A549 (cell line): ENCODE data around the gene KIAA1671. TPM values are rescaled to one million over a fixed set of nuclear protein-coding genes. Genes with fewer than 3 reads are reported as not detected.

Source experiments
- ATAC-seq, 2 experiments: fragments of 200-7000 bp in 1 of 2; fragments of >200 bp in 1 of 2; cut with Nextera tagmentation in 1 of 2; cut with Tn5 transposase in 1 of 2; 3 replicates each; pipeline versions ENCODE4 v1.8.0 to v1.9.1; 2018 to 2020; ENCODE audit warnings: mild to moderate bottlenecking in 1 of 2, moderate library complexity in 1 of 2
- CTCF ChIA-PET: fragments of 300-600 bp; sonication (Branson Sonifier 250); formaldehyde crosslinking; extraction: SDS; loops from one replicate; lab custom pipeline; 2021; ENCODE audit warnings: antibody characterized with exemption, inconsistent platforms; lab: Yijun Ruan, JAX
- POLR2A ChIA-PET: fragments of 350-600 bp; formaldehyde crosslinking; extraction: SDS; loops from one replicate; lab custom pipeline; 2021; ENCODE audit warnings: antibody characterized with exemption, inconsistent platforms; lab: Yijun Ruan, JAX
- DNase-seq, 2 experiments: peaks; one replicate each; pipeline versions ENCODE4 v3.0.0 to v3.0.0-alpha.2; 2011 to 2016; ENCODE audit warnings: low read depth in 1 of 2, low spot score in 1 of 2
- FAIRE-seq: peaks from 2 replicates; lab custom pipeline; 2011; peaks lifted over from hg19 to GRCh38; lab: Jason Lieb, UNC
- H3K27ac ChIP-seq, 2 experiments: fragments of >200 bp; sonication (Bioruptor Twin); formaldehyde crosslinking; 3 replicates each; pipeline ENCODE4 v1.5.1; 2016 to 2017
- H3K4me1 ChIP-seq: fragments of >200 bp; sonication (Bioruptor Twin); formaldehyde crosslinking; 3 replicates; pipeline ENCODE4 v1.6.1; 2016
- H3K4me2 ChIP-seq: fragments of >200 bp; sonication (Bioruptor Twin); formaldehyde crosslinking; 3 replicates; pipeline ENCODE4 v1.6.1; 2016
- H3K4me3 ChIP-seq: fragments of >200 bp; sonication (Bioruptor Twin); formaldehyde crosslinking; 3 replicates; pipeline ENCODE4 v1.5.1; 2016
- H3K9me3 ChIP-seq: fragments of >200 bp; sonication (Bioruptor Twin); formaldehyde crosslinking; 3 replicates; pipeline ENCODE4 v1.6.1; 2016
- ATOH8 ChIP-seq: fragments of 250-450 bp; sonication (Bioruptor Pico); IDR thresholded peaks from 2 replicates; pipeline ENCODE4 v1.5.0; 2020; ENCODE audit warnings: low read depth, mild to moderate bottlenecking, moderate library complexity
- BHLHE40 ChIP-seq: IDR thresholded peaks from 2 replicates; pipeline ENCODE4 v1.6.1; 2012; ENCODE audit warnings: low read depth, low read length, inconsistent platforms
- CBX8 ChIP-seq: fragments of 200-600 bp; sonication (generic); IDR thresholded peaks from 2 replicates; pipeline ENCODE4 v1.6.1; 2016
- CHD2 ChIP-seq: fragments of 150-350 bp; IDR thresholded peaks from 2 replicates; pipeline ENCODE4 v1.6.1; 2014; ENCODE audit warnings: low read length; ENCODE audit not compliant: partially characterized antibody
- ELK1 ChIP-seq: fragments of 150-350 bp; IDR thresholded peaks from 2 replicates; pipeline ENCODE4 v1.6.1; 2014; ENCODE audit warnings: low read depth, mild to moderate bottlenecking, low read length
- FOSB ChIP-seq: fragments of 250-450 bp; sonication (Bioruptor Pico); IDR thresholded peaks from 2 replicates; pipeline ENCODE4 v1.5.0; 2020; ENCODE audit warnings: mild to moderate bottlenecking, moderate library complexity
- HES2 ChIP-seq: fragments of >200 bp; sonication (Bioruptor Twin); formaldehyde crosslinking; IDR thresholded peaks from 2 replicates; pipeline ENCODE4 v1.6.1; 2016
- HEYL ChIP-seq: fragments of 250-450 bp; sonication (Bioruptor Pico); IDR thresholded peaks from 2 replicates; pipeline ENCODE4 v1.8.0; 2021; ENCODE audit warnings: mild to moderate bottlenecking, moderate library complexity
- HOXB5 ChIP-seq: fragments of 250-450 bp; sonication (Bioruptor Pico); IDR thresholded peaks from 2 replicates; pipeline ENCODE4 v1.5.0; 2020; ENCODE audit warnings: mild to moderate bottlenecking, moderate library complexity
- KDM1A ChIP-seq: fragments of 200-600 bp; sonication (generic); IDR thresholded peaks from 2 replicates; pipeline ENCODE4 v1.6.1; 2016; ENCODE audit warnings: low read depth, mild to moderate bottlenecking
- NFE2L2 ChIP-seq: fragments of 150-350 bp; conservative IDR thresholded peaks from 2 replicates; pipeline ENCODE4 v1.6.1; 2014; ENCODE audit warnings: low read length
- NPAS2 ChIP-seq: fragments of 250-450 bp; sonication (Bioruptor Pico); IDR thresholded peaks from 2 replicates; pipeline ENCODE4 v1.8.0; 2022; ENCODE audit warnings: mild to moderate bottlenecking, moderate library complexity, borderline replicate concordance
- NR3C1 ChIP-seq: fragments of >200 bp; sonication (Bioruptor Twin); formaldehyde crosslinking; IDR thresholded peaks from 3 replicates; pipeline ENCODE4 v1.6.1; 2017
- POLR2AphosphoS2 ChIP-seq: conservative IDR thresholded peaks from 2 replicates; pipeline ENCODE4 v1.6.1; 2012; ENCODE audit warnings: low read length, improper control_type of control experiment, inconsistent platforms
- ZFP36 ChIP-seq: fragments of 450-650 bp; IDR thresholded peaks from 2 replicates; pipeline ENCODE4 v1.6.1; 2014; ENCODE audit warnings: borderline replicate concordance; ENCODE audit not compliant: partially characterized antibody
- ZNF302 ChIP-seq: fragments of 250-450 bp; sonication (Bioruptor Pico); IDR thresholded peaks from 2 replicates; pipeline ENCODE4 v1.9.0; 2021; ENCODE audit warnings: inconsistent platforms, mild to moderate bottlenecking, moderate library complexity
- WGBS: methylation state at CpG from one replicate; pipeline ENCODE4 v1.1.6; 2017; ENCODE audit errors: missing lambda C conversion rate; 5-methylcytosine and 5-hydroxymethylcytosine counted together
- polyA plus RNA-seq, 4 experiments: library from polyadenylated mRNA; depleted of rRNA in 3 of 4; stranded (reverse); fragments of >200 nt; fragmentation: RNase III in 1 of 4; extraction: RNeasy Plus Mini Kit Qiagen cat#74134 plus additional on column Dnase treatment in 1 of 4; gene quantifications; 2 replicates in 3 of 4; 3 replicates in 1 of 4; pipeline ENCODE4 v1.2.3, GENCODE V29; 2011 to 2017
- TF ChIP-seq, protein P1 (sequence below): IDR thresholded peaks from 2 replicates; pipeline ENCODE4 v1.6.1; 2012; ENCODE audit warnings: low read depth, borderline replicate concordance

KIAA1671 gene
- polyA plus RNA-seq, 2 of the 4 experiments (the other 2 are of a cell fraction): 5.3 to 7.9 TPM

DNA sequence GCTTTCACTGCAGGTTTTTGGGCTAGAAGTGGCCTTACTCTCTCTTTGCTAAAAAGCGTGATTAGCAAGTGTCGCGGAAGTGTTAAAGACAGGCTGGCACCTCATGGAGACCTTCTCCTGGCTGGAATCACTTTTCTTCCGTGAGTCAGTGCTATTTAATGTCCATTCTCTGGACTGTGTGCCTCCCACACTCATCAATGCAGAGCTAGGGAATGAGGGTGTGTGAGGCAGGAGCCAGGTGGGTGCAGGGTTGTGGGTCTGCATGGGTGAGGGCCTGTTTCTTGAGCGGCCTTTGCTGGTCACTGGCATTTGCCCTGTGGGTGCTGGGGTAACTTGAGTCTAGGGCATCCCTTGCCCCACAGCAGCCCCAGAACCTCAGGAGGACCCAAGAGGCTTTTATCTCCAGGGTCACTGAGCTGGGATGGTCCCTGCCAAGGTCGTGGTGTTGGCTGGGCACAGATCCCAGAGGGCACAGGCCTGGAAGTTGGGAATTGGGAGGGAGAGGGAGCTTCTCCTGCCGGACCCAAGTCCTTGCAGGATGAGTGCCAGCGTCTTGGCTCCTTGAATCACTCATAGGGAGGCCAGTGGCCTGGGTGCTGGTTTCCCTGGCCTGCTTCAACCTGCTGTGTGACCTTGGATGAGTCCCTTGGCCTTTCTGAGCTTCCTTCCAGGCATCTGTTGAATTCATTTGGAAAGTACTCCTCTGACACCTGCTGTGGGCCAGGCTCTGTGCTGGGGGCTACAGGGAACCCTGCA lies 30.0 kb downstream of the KIAA1671 start:
- DNase-seq (no peak), FAIRE-seq (no peak)
- CTCF ChIA-PET: interaction anchor here (0.9 kb wide), 1 partner anchor 75 kb away, joined by 3 read pairs; no protein-coding TSS in a partner anchor
- H3K9me3 ChIP-seq: no peaks in the 10 kb centered on the region
- H3K4me1 ChIP-seq: peaks cover 22% of the 10 kb centered on the region; the same call in 2 of the 3 replicates
- no peak overlapping the region for H3K4me3 ChIP-seq
- 83% methylated on average over 6 of the region's 8 CpGs for WGBS
- TF ChIP-seq, protein P1, sequence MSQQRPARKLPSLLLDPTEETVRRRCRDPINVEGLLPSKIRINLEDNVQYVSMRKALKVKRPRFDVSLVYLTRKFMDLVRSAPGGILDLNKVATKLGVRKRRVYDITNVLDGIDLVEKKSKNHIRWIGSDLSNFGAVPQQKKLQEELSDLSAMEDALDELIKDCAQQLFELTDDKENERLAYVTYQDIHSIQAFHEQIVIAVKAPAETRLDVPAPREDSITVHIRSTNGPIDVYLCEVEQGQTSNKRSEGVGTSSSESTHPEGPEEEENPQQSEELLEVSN: no peak
- TF ChIP-seq NR3C1 (no peak), ELK1 (no peak), CBX8 (no peak), FOSB (no peak), HES2 (no peak), NPAS2 (CRISPR knock-in tag) (no peak), HOXB5 (no peak)
- TF ChIP-seq, all 56 proteins: peak for 0
- no peak for ATAC-seq
- POLR2A ChIA-PET: no interaction called here
- Histone ChIP-seq H3K27ac (peak overlapping the region in 1 of 2 experiments; percentile 46; a peak in 3 of 6 replicates), H3K4me2 (no peak overlapping the region)

- H3K4me3 ChIP-seq: no peak overlapping the region
- no peaks in the 10 kb centered on the region for H3K9me3 ChIP-seq
- FAIRE-seq (no peak), DNase-seq (no peak), ATAC-seq (no peak)
- TF ChIP-seq HEYL (CRISPR knock-in tag) (no peak), ATOH8 (CRISPR knock-in tag) (no peak), ELK1 (no peak), NFE2L2 (no peak), BHLHE40 (no peak), CHD2 (no peak)
- no peak overlapping the region for H3K4me2 ChIP-seq
- no peak overlapping the region for H3K27ac ChIP-seq
- WGBS: 84% methylated on average over 5 of the region's 5 CpGs
- ChIA-PET CTCF (interaction anchor here (0.9 to 1.2 kb wide), 4 partner anchors 10 to 74 kb away, joined by 3 read pairs; partner anchors contain the start of gene KIAA1671), POLR2A (no interaction called here)
- peaks cover 16% of the 10 kb centered on the region; the same call in 2 of the 3 replicates for H3K4me1 ChIP-seq
Measured at GRCh38 chr22:24983151-24983550, 30.6 kb downstream of the KIAA1671 start.

GRCh38 chr22:24984122-24984521 lies 31.6 kb downstream of the KIAA1671 start:
- no peaks in the 10 kb centered on the region for H3K9me3 ChIP-seq
- no peak overlapping the region for H3K4me3 ChIP-seq
- 88% methylated on average over 1 of the region's 1 CpG for WGBS
- no peak overlapping the region for H3K27ac ChIP-seq
- CTCF ChIA-PET: interaction anchor here (0.8 to 3.4 kb wide), 4 partner anchors 31 to 47 kb away, joined by 3 to 12 read pairs (median 3); partner anchors contain the start of gene KIAA1671
- ATAC-seq (no peak), DNase-seq (no peak), FAIRE-seq (no peak)
- no peak overlapping the region for H3K4me2 ChIP-seq
- 0 out of 2 replicates have a peak, but pooled peaks have one; percentile 25 for TF ChIP-seq KDM1A
- TF ChIP-seq POLR2AphosphoS2: no peak
- TF ChIP-seq ZNF302 (CRISPR knock-in tag): no peak
- TF ChIP-seq ZFP36: peak; percentile 36
- POLR2A ChIA-PET: no interaction called here
- H3K4me1 ChIP-seq: peaks cover 18% of the 10 kb centered on the region; the same call in 2 of the 3 replicates
